Cardiac muscle cell (in vitro differentiated cells and primary cell): Measurements from ENCODE around the gene PDE6C. TPM values are rescaled to one million over a fixed set of nuclear protein-coding genes. Genes with fewer than 3 reads are reported as not detected.

Experiments used
- DNase-seq, 2 donors: peaks; one replicate each; pipeline versions ENCODE4 v3.0.0 to v3.0.0-alpha.2; 2010 to 2017; ENCODE audit warnings: low read depth in 1 of 2, low spot score in 1 of 2
- H3K27ac ChIP-seq: fragments of 200-600 bp; sonication (generic); 2 replicates; pipeline ENCODE4 v1.5.1; 2016
- H3K27me3 ChIP-seq: fragments of 200-600 bp; sonication (generic); 2 replicates; pipeline ENCODE4 v1.6.0; 2016; ENCODE audit warnings: control low read depth
- H3K36me3 ChIP-seq: fragments of 200-600 bp; sonication (generic); 2 replicates; pipeline ENCODE4 v1.5.1; 2016; ENCODE audit warnings: control low read depth
- H3K4me1 ChIP-seq: fragments of 200-600 bp; sonication (generic); 2 replicates; pipeline ENCODE4 v1.8.1; 2017; ENCODE audit warnings: low read depth, mild to moderate bottlenecking, mixed run types
- H3K4me3 ChIP-seq: fragments of 200-600 bp; sonication (generic); 2 replicates; pipeline ENCODE4 v1.5.1; 2016; ENCODE audit warnings: mild to moderate bottlenecking
- H3K9me3 ChIP-seq: fragments of 200-600 bp; sonication (generic); 2 replicates; pipeline ENCODE4 v1.5.1; 2017; ENCODE audit warnings: low read depth, mild to moderate bottlenecking, control low read depth
- CTCF ChIP-seq: IDR thresholded peaks from 2 replicates; pipeline ENCODE4 v1.5.1; 2012; ENCODE audit warnings: low read depth, mild to moderate bottlenecking, low read length
- polyA plus RNA-seq: library from polyadenylated mRNA; unstranded; fragments of >200 nt; fragmentation: Nextera tagmentation; extraction: Ambion mirVana; gene quantifications from 2 replicates; pipeline ENCODE4 v1.2.1, GENCODE V29; 2016
- total RNA-seq: library from RNA; depleted of rRNA; stranded (reverse); fragments of >200 nt; gene quantifications from 2 replicates; pipeline ENCODE4 v1.2.3, GENCODE V29; 2016

The PDE6C gene
- total and polyA plus RNA-seq, 2 experiments from 2014 or later, result 0.12 TPM; not detected in 1

- TF ChIP-seq CTCF, result no peak
- Histone ChIP-seq H3K36me3 (no peaks in the 10 kb centered on the region), H3K4me1 (no peaks in the 10 kb centered on the region), H3K9me3 (no peaks in the 10 kb centered on the region), H3K27me3 (peaks cover 74% of the 10 kb centered on the region), H3K27ac (no peak overlapping the region), H3K4me3 (no peak overlapping the region)
- no peak for DNase-seq
Observed at GRCh38 chr10:93570383-93570782, 42.0 kb upstream of the PDE6C start.

GRCh38 chr10:93572606-93573005 lies 39.7 kb upstream of the PDE6C start:
- Histone ChIP-seq H3K27me3 (peaks cover 51% of the 10 kb centered on the region), H3K4me1 (no peaks in the 10 kb centered on the region), H3K27ac (no peak overlapping the region), H3K36me3 (no peaks in the 10 kb centered on the region), H3K9me3 (no peaks in the 10 kb centered on the region), H3K4me3 (no peak overlapping the region)
- no peak for DNase-seq
- no peak for TF ChIP-seq CTCF

GRCh38 chr10:93573051-93573909 lies 39.1 kb upstream of the PDE6C start:
- no peak overlapping the region for H3K4me3 ChIP-seq
- no peak for DNase-seq
- no peaks in the 10 kb centered on the region for H3K36me3 ChIP-seq
- peaks cover 45% of the 10 kb centered on the region for H3K27me3 ChIP-seq
- H3K27ac ChIP-seq, result no peak overlapping the region
- no peaks in the 10 kb centered on the region for H3K4me1 ChIP-seq
- H3K9me3 ChIP-seq, result no peaks in the 10 kb centered on the region
- TF ChIP-seq CTCF, result no peak

GRCh38 chr10:93573924-93574323 lies 38.4 kb upstream of the PDE6C start:
- H3K27me3 ChIP-seq, result peaks cover 38% of the 10 kb centered on the region

GRCh38 chr10:93576888-93577287 lies 35.4 kb upstream of the PDE6C start:
- Histone ChIP-seq H3K9me3 (no peaks in the 10 kb centered on the region), H3K4me3 (no peak overlapping the region), H3K36me3 (no peaks in the 10 kb centered on the region), H3K27ac (no peak overlapping the region), H3K27me3 (peaks cover 9% of the 10 kb centered on the region), H3K4me1 (no peaks in the 10 kb centered on the region)
- no peak for TF ChIP-seq CTCF
- no peak for DNase-seq

More at GRCh38 chr10:93573924-93574323, 38.4 kb upstream of the PDE6C start:
- no peaks in the 10 kb centered on the region for H3K9me3 ChIP-seq
- no peaks in the 10 kb centered on the region for H3K36me3 ChIP-seq
- no peak for DNase-seq
- no peaks in the 10 kb centered on the region for H3K4me1 ChIP-seq
- H3K4me3 ChIP-seq, result no peak overlapping the region
- no peak overlapping the region for H3K27ac ChIP-seq
- no peak for TF ChIP-seq CTCF
